Hepatocyte (in vitro differentiated cells): ENCODE results near the gene MBP. TPM values are rescaled to one million over a fixed set of nuclear protein-coding genes. Genes with fewer than 3 reads are reported as not detected.

ENCODE experiments used
- DNase-seq: peaks from one replicate; pipeline ENCODE4 v3.0.0-alpha.2; 2016; ENCODE audit warnings: low spot score
- H2AFZ ChIP-seq: fragments of 200-600 bp; sonication (generic); 2 replicates; pipeline ENCODE4 v1.6.0; 2016; ENCODE audit warnings: antibody characterized with exemption, mild to moderate bottlenecking
- H3K27ac ChIP-seq: fragments of 200-600 bp; sonication (generic); 2 replicates; pipeline ENCODE4 v1.5.1; 2016; ENCODE audit warnings: mild to moderate bottlenecking
- H3K27me3 ChIP-seq: fragments of 200-600 bp; sonication (generic); 2 replicates; pipeline ENCODE4 v1.6.1; 2016
- H3K36me3 ChIP-seq: fragments of 200-600 bp; sonication (generic); replicated peaks from 2 replicates; pipeline ENCODE4 v1.5.1; 2016; ENCODE audit warnings: low read depth; ENCODE audit not compliant: insufficient read depth
- H3K4me1 ChIP-seq: fragments of 200-600 bp; sonication (generic); 2 replicates; pipeline ENCODE4 v1.5.1; 2016; ENCODE audit warnings: mild to moderate bottlenecking, moderate library complexity; ENCODE audit not compliant: insufficient read depth
- H3K4me2 ChIP-seq: fragments of 200-600 bp; sonication (generic); 2 replicates; pipeline ENCODE4 v1.6.0; 2016
- H3K4me3 ChIP-seq: fragments of 200-600 bp; sonication (generic); 2 replicates; pipeline ENCODE4 v1.5.1; 2016; ENCODE audit warnings: mild to moderate bottlenecking
- H3K79me2 ChIP-seq: fragments of 200-600 bp; sonication (generic); 2 replicates; pipeline ENCODE4 v1.6.0; 2017; ENCODE audit warnings: mild to moderate bottlenecking
- H3K9me2 ChIP-seq: fragments of 200-600 bp; sonication (generic); replicated peaks from 2 replicates; pipeline ENCODE4 v1.6.0; 2017; ENCODE audit warnings: mild to moderate bottlenecking; ENCODE audit not compliant: insufficient read depth
- H3K9me3 ChIP-seq: fragments of 200-600 bp; sonication (generic); 2 replicates; pipeline ENCODE4 v1.5.1; 2016; ENCODE audit warnings: low read depth, mild to moderate bottlenecking
- H4K20me1 ChIP-seq: fragments of 200-600 bp; sonication (generic); 2 replicates; pipeline ENCODE4 v1.6.0; 2016; ENCODE audit warnings: mild to moderate bottlenecking; ENCODE audit not compliant: insufficient read depth, poor library complexity, severe bottlenecking
- CTCF ChIP-seq: fragments of 200-600 bp; sonication (generic); IDR thresholded peaks from 2 replicates; pipeline ENCODE4 v1.5.1; 2016; ENCODE audit warnings: antibody characterized with exemption, mild to moderate bottlenecking; ENCODE audit not compliant: poor library complexity
- EZH2 ChIP-seq: fragments of 200-600 bp; sonication (generic); IDR thresholded peaks from 2 replicates; pipeline ENCODE4 v1.6.1; 2016; ENCODE audit warnings: antibody characterized with exemption, mild to moderate bottlenecking, borderline replicate concordance
- EZH2phosphoT487 ChIP-seq: fragments of 200-600 bp; sonication (generic); IDR thresholded peaks from one replicate; pipeline ENCODE4 v1.6.1; 2018; ENCODE audit warnings: antibody characterized with exemption, mild to moderate bottlenecking, low read depth, moderate library complexity; ENCODE audit not compliant: unreplicated experiment, severe bottlenecking
- WGBS: methylation state at CpG from one replicate; pipeline ENCODE4 v1.1.6; 2016; ENCODE audit warnings: low lambda C conversion rate; ENCODE audit errors: missing lambda C conversion rate; 5-methylcytosine and 5-hydroxymethylcytosine counted together
- polyA plus RNA-seq: library from polyadenylated mRNA; unstranded; fragments of >200 nt; fragmentation: Nextera tagmentation; extraction: Ambion mirVana; gene quantifications from 2 replicates; pipeline ENCODE4 v1.2.1, GENCODE V29; 2016
- total RNA-seq: library from RNA; depleted of rRNA; stranded (reverse); fragments of >200 nt; gene quantifications from 2 replicates; pipeline ENCODE4 v1.2.3, GENCODE V29; 2014

Gene MBP
- total and polyA plus RNA-seq, 2 experiments from 2014 or later: 21.6 to 22.1 TPM

GRCh38 chr18:77144046-77144445 is 11.5 kb upstream of the MBP start:
- no peak overlapping the region for H3K4me2 ChIP-seq
- DNase-seq: no peak
- H3K79me2 ChIP-seq: no peaks in the 10 kb centered on the region
- H4K20me1 ChIP-seq: no peaks in the 10 kb centered on the region
- H3K27ac ChIP-seq: no peak overlapping the region
- H3K27me3 ChIP-seq: no peaks in the 10 kb centered on the region
- peaks cover 4% of the 10 kb centered on the region for H3K9me3 ChIP-seq
- H3K9me2 ChIP-seq: no peaks in the 10 kb centered on the region
- no peak overlapping the region for H2AFZ ChIP-seq
- no peaks in the 10 kb centered on the region for H3K36me3 ChIP-seq
- WGBS: 92% methylated on average over 2 of the region's 2 CpGs
- no peak for TF ChIP-seq EZH2phosphoT487
- TF ChIP-seq EZH2: no peak
- TF ChIP-seq CTCF: no peak
- no peaks in the 10 kb centered on the region for H3K4me1 ChIP-seq
- H3K4me3 ChIP-seq: no peak overlapping the region

- Histone ChIP-seq H4K20me1 (no peaks in the 10 kb centered on the region), H3K4me1 (peaks cover 6% of the 10 kb centered on the region), H3K79me2 (no peaks in the 10 kb centered on the region), H3K4me2 (no peak overlapping the region), H3K9me3 (peaks cover 4% of the 10 kb centered on the region), H3K27ac (no peak overlapping the region), H3K27me3 (no peaks in the 10 kb centered on the region), H3K9me2 (no peaks in the 10 kb centered on the region), H2AFZ (no peak overlapping the region), H3K36me3 (no peaks in the 10 kb centered on the region), H3K4me3 (no peak overlapping the region)
- WGBS: 92% methylated on average over 2 of the region's 2 CpGs
- DNase-seq: no peak
- TF ChIP-seq EZH2phosphoT487: no peak
- TF ChIP-seq EZH2: no peak
- TF ChIP-seq CTCF: no peak
Observed at GRCh38 chr18:77143196-77143595, 10.6 kb upstream of the MBP start.

GRCh38 chr18:77141401-77142118 is 9.0 kb upstream of the MBP start:
- Histone ChIP-seq H3K4me3 (no peak overlapping the region), H3K27ac (no peak overlapping the region), H3K9me3 (peaks cover 4% of the 10 kb centered on the region), H3K79me2 (no peaks in the 10 kb centered on the region), H3K9me2 (no peaks in the 10 kb centered on the region), H3K36me3 (no peaks in the 10 kb centered on the region), H4K20me1 (no peaks in the 10 kb centered on the region), H3K4me1 (peaks cover 8% of the 10 kb centered on the region), H3K27me3 (no peaks in the 10 kb centered on the region), H3K4me2 (no peak overlapping the region), H2AFZ (no peak overlapping the region)
- 86% methylated on average over 8 of the region's 8 CpGs for WGBS
- TF ChIP-seq EZH2phosphoT487 (no peak), EZH2 (no peak), CTCF (no peak)
- no peak for DNase-seq
